PFSK-1 (cell line): ENCODE data around the gene HYLS1.
A peak's percentile ranks its signal among the peaks of the same experiment; 100 is the strongest.

Experiments used
- FOXP2 ChIP-seq: optimal IDR thresholded peaks from 2 replicates; pipeline ENCODE3; 2011; ENCODE audit warnings: borderline replicate concordance, control low read depth, inconsistent platforms; ENCODE audit not compliant: insufficient read depth; ENCODE audit errors: extremely low read length, extremely low read depth
- POLR2AphosphoS5 ChIP-seq: IDR thresholded peaks from 2 replicates; pipeline ENCODE4 v1.6.1; 2012; ENCODE audit warnings: low read depth, mild to moderate bottlenecking, control low read depth, low read length, moderate library complexity
- SIN3A ChIP-seq: IDR thresholded peaks from 2 replicates; pipeline ENCODE4 v1.6.1; 2012; ENCODE audit warnings: mild to moderate bottlenecking, low read length, moderate library complexity, borderline replicate concordance; ENCODE audit not compliant: insufficient read depth
- TAF1 ChIP-seq: IDR thresholded peaks from 2 replicates; pipeline ENCODE4 v1.6.1; 2012; ENCODE audit warnings: low read length, control low read depth, borderline replicate concordance; ENCODE audit not compliant: insufficient read depth
- TF ChIP-seq, protein P1 (sequence below), 2 experiments: IDR thresholded peaks; 2 replicates each; pipeline versions ENCODE4 v1.6.1 to v1.8.0; 2011 to 2012; ENCODE audit warnings: low read depth in 2 of 2, low read length in 2 of 2, control low read depth in 1 of 2, inconsistent platforms in 1 of 2, mild to moderate bottlenecking in 1 of 2, moderate library complexity in 1 of 2; ENCODE audit not compliant: insufficient read depth in 1 of 2

The HYLS1 gene

DNA sequence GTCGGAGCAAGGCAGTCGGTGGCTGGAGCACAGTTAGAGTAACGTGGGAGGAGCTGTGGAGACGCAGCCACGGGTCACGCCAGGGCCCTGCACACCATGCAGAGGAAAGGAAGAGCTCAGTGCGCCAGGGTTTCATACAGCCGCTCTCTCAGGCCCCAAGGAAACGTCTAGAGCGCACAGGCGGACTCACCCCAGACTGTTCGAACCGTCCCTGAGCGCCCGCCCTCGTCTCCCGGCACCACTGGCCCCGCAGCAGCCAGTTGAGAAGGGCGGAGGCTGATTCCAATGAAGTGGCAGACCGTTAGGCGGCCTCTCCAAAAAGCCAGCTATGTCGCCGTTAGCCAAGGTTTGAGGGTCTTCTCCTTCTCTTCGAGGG is 483 bp upstream of the HYLS1 start:
- TF ChIP-seq, protein P1, sequence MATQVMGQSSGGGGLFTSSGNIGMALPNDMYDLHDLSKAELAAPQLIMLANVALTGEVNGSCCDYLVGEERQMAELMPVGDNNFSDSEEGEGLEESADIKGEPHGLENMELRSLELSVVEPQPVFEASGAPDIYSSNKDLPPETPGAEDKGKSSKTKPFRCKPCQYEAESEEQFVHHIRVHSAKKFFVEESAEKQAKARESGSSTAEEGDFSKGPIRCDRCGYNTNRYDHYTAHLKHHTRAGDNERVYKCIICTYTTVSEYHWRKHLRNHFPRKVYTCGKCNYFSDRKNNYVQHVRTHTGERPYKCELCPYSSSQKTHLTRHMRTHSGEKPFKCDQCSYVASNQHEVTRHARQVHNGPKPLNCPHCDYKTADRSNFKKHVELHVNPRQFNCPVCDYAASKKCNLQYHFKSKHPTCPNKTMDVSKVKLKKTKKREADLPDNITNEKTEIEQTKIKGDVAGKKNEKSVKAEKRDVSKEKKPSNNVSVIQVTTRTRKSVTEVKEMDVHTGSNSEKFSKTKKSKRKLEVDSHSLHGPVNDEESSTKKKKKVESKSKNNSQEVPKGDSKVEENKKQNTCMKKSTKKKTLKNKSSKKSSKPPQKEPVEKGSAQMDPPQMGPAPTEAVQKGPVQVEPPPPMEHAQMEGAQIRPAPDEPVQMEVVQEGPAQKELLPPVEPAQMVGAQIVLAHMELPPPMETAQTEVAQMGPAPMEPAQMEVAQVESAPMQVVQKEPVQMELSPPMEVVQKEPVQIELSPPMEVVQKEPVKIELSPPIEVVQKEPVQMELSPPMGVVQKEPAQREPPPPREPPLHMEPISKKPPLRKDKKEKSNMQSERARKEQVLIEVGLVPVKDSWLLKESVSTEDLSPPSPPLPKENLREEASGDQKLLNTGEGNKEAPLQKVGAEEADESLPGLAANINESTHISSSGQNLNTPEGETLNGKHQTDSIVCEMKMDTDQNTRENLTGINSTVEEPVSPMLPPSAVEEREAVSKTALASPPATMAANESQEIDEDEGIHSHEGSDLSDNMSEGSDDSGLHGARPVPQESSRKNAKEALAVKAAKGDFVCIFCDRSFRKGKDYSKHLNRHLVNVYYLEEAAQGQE (IDR thresholded peaks at IDR 0.05; ENCODE audit: insufficient read depth in 1 of 2, low read depth in 2 of 2, low read length in 2 of 2) = no peak
- TF ChIP-seq TAF1 = no peak

DNA sequence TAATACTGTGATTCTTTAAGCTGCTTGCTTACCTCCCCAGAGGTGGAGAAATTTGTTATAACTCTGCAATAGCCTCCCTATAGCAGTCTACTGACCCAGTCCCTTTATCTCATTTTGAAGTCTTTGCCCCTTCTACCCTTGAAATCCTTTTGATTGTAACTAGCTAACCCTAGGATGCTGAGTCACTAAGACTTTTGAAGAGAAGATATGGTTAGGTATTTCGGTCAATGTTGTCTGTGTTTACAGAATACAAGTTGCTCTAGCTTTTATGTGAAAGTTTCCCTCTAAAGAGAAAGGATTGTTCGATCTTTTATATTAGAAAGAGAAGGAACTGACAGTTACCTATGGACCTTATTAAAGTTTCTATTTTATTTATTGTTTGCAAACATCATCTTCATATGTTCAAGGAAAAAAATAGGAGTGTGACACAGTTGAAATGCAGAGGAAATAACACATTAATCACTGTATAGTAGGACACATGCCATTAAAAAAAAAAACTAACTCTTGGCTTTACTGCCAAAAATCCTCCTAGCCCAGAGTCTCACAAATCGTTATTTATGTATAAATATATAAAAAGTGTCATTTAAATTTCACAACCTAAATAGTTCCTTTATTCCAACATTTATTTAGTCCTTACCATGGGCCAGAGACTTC is 3.1 kb downstream of the HYLS1 start:
- TF ChIP-seq, protein P1 (IDR thresholded peaks at IDR 0.05; ENCODE audit: insufficient read depth in 1 of 2, low read depth in 2 of 2, low read length in 2 of 2) = no peak
- TF ChIP-seq SIN3A = no peak
- no peak for TF ChIP-seq FOXP2
- no peak for TF ChIP-seq POLR2AphosphoS5
- no peak for TF ChIP-seq TAF1

DNA sequence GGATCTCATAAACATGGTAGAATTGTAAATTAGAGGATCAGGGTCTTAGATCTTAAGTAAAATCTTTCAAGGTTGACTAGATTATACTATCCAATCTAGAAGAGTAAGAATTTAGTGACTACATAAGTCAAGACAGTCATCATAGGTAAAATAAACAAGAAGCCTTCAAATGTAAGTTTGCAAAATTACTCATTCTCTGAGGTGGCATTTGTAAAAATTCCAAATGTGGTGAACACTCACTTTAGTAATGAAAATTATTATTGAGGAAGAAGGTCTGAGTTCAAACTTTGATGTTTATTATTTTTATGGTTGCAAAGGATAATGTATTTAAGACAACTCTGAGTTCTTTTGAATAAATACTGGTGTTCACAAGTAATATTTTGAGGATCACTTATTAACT is 4.6 kb downstream of the HYLS1 start:
- TF ChIP-seq SIN3A (no peak), POLR2AphosphoS5 (peak; percentile 19; the same call in 1 of the 2 replicates), FOXP2 (no peak), TAF1 (no peak)
- TF ChIP-seq, protein P1 (IDR thresholded peaks at IDR 0.05; ENCODE audit: insufficient read depth in 1 of 2, low read depth in 2 of 2, low read length in 2 of 2) = no peak

DNA sequence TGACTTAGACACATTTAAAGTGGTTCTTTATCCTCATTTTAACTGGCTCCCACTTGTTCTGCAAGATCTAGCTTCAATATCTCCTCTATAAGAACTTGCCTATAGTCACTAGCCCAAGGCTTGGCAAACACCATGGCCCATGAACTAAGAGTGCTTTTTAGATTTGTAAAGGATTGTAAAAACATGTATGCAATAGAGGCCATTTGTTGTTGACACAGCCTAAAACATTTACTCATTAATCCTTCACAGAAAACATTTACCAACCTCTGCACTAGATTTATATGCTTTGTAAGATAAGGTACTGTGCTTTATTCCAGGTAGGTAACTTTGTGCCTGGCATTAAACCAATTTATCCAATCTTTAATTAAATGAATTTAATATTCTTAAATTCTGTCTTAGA is 5.5 kb downstream of the HYLS1 start:
- no peak for TF ChIP-seq SIN3A
- no peak for TF ChIP-seq TAF1
- TF ChIP-seq, protein P1 (IDR thresholded peaks at IDR 0.05; ENCODE audit: insufficient read depth in 1 of 2, low read depth in 2 of 2, low read length in 2 of 2) = no peak
- no peak for TF ChIP-seq POLR2AphosphoS5
- TF ChIP-seq FOXP2 = no peak

DNA sequence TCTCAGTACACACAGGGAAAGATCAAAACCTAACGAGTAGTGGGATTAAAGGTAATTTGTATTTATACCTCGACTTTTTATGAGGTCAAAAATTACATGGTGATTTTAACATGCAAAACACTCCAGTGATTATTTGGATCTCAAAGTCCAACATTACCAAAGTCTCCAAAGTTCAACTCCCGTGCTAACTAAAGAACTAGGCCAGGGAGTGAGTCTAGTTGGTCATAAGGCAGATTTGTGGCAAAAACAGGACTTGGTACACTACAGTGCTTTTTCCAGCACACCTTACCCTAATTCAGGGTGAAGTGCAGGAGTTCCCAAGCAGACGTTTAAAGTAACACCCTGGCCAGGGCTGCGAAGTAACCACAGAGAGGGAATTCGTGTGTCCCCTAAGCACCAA is 14.4 kb downstream of the HYLS1 start:
- TF ChIP-seq FOXP2 (no peak), SIN3A (no peak), POLR2AphosphoS5 (no peak), TAF1 (no peak)
- TF ChIP-seq, protein P1 (IDR thresholded peaks at IDR 0.05; ENCODE audit: insufficient read depth in 1 of 2, low read depth in 2 of 2, low read length in 2 of 2) = no peak
